RWPE1 (cell line): Measurements from ENCODE around the gene GALNT6.

Source experiments
- CTCF ChIA-PET: fragments of 350-600 bp; sonication (Branson Sonifier 250); formaldehyde crosslinking; extraction: SDS; loops from one replicate; lab custom pipeline; 2021; lab: Yijun Ruan, JAX
- POLR2A ChIA-PET: fragments of 400-600 bp; formaldehyde crosslinking; extraction: SDS; loops from one replicate; lab custom pipeline; 2020; ENCODE audit warnings: antibody characterized with exemption; ENCODE audit not compliant: low non-redundant PET; lab: Yijun Ruan, JAX
- DNase-seq: peaks from one replicate; pipeline ENCODE4 v3.0.0; 2012; ENCODE audit warnings: low spot score
- H3K27ac ChIP-seq: fragments of 450-650 bp; 2 replicates; pipeline ENCODE4 v1.5.1; 2017
- CTCF ChIP-seq: fragments of 450-650 bp; conservative IDR thresholded peaks from 2 replicates; pipeline ENCODE4 v1.5.1; 2017; ENCODE audit warnings: low read depth, mild to moderate bottlenecking

GALNT6 gene

GRCh38 chr12:51429700-51430099 lies 38.5 kb upstream of the GALNT6 start:
- TF ChIP-seq CTCF: no peak
- no peak overlapping the region for H3K27ac ChIP-seq
- DNase-seq: no peak
- POLR2A ChIA-PET: no interaction called here
- CTCF ChIA-PET: interaction anchor here (1.1 kb wide), 1 partner anchor 103 kb away, joined by 3 read pairs; no protein-coding TSS in a partner anchor

DNA sequence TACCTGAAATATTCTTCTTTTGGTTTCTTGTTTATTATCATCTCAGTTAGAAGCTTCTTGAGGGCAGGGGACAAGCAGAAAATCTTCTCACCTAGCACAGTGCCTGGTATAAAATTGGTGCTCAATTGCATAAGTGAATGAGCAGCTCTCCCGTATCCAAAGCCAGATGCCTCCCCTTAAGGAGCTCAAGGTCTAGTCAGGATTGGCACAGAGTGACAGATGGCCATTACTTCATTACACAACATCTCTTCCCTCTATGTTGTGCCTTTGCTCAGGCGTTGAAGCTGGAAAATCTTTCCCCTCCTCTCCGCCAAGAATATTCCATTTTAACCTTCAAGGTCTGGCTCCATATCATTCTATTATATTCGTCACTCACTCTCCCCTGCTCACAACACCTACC lies 37.0 kb upstream of the GALNT6 start:
- ChIA-PET POLR2A (no interaction called here), CTCF (interaction anchor here (0.7 to 1.0 kb wide), 2 partner anchors 104 to 176 kb away, joined by 3 to 4 read pairs; no protein-coding TSS in a partner anchor)
- H3K27ac ChIP-seq: no peak overlapping the region
- no peak for DNase-seq
- no peak for TF ChIP-seq CTCF

GRCh38 chr12:51424662-51425539 lies 33.7 kb upstream of the GALNT6 start, which contains the start of gene SLC4A8:
TSS of gene SLC4A8 (plus strand) at chr12:51424831. CDS start at chr12:51424988, 157 bp downstream.
- ChIA-PET CTCF (interaction anchor here (0.6 to 2.8 kb wide), 3 partner anchors 13 to 399 kb away, joined by 4 to 9 read pairs (median 4); no protein-coding TSS in a partner anchor), POLR2A (no interaction called here)
- DNase-seq: peak; percentile 90
- peak; percentile 63 for TF ChIP-seq CTCF
- H3K27ac ChIP-seq: no peak within 1 kb of the TSS

DNA sequence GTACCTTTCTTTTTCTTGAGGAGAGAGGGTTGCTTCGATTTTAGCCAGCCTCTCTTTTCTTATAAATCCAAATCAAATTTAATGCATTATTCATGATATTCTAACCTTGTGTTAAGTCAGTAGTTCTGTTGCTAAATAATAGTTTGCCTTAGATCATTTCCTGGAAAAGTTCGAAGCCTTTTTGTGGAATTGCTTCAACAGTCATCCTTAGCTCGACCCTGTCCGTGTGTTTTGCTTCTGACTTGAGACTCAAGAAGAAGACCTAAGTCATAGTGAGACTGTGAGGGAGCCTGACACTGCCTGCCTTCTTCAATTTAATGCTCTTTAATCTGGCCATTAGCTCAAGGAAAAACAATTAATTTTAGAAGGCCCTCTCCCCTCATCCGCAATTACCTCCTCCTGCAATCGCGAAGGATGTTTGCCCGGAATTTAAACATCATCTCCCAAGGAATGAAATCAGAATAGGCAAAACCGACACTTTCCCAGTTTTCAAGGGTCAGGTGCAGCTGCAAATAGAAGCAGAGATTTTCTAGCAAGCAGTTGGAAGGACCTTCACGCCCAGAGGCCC lies 33.0 kb upstream of the GALNT6 start:
- ChIA-PET CTCF (interaction anchor here (0.5 to 2.8 kb wide), 4 partner anchors 12 to 399 kb away, joined by 3 to 9 read pairs (median 4); no protein-coding TSS in a partner anchor), POLR2A (no interaction called here)
- H3K27ac ChIP-seq: no peak overlapping the region
- DNase-seq: no peak
- TF ChIP-seq CTCF: no peak

DNA sequence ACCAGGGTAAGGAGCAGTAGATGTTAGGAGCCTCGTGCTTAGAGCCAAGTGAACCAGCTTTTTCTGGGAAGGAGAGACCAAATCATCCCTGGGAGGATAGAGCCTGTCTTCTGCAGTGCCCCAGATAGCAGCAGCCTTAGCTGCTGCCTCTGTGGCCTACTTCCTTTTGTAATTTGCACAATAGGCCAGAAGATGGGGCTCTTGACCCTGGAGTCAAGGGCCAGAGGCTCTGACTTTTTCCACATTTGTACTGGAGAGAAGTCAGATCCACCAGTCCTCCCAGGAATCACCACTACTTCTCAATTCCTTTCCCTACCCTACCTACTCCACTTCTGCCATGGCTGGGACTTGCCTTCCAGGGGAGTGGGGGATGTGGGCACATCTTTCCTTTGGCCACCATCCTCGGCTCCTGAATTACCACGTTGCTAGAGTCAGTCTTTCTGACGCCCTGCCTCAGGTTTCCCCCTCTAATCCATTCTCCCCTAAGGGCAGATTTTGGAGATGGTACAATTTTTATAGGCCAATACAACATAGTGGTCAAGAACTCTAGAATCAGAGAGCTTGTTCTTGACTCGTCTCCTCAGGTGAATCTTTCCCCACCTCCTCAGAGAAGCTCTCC lies 30.2 kb upstream of the GALNT6 start:
- ChIA-PET POLR2A (no interaction called here), CTCF (interaction anchor here (0.5 to 4.0 kb wide), 18 partner anchors 10 to 409 kb away, joined by 3 to 27 read pairs (median 3); a partner anchor contains a TSS)
- no peak overlapping the region for H3K27ac ChIP-seq
- TF ChIP-seq CTCF: peak; percentile 43
- DNase-seq: peak; percentile 59
